NCI-H1417 treated with DMSO at 0.1 percent for 48 hours (cell line): Measurements from ENCODE around the gene LRRK1.

ENCODE experiments used
- DNase-seq: peaks from one replicate; lab custom pipeline; 2025; lab: John Stamatoyannopoulos, UW

The LRRK1 gene

GRCh38 chr15:101057841-101058407 is 138.8 kb downstream of the LRRK1 start:
- no peak for DNase-seq

DNA sequence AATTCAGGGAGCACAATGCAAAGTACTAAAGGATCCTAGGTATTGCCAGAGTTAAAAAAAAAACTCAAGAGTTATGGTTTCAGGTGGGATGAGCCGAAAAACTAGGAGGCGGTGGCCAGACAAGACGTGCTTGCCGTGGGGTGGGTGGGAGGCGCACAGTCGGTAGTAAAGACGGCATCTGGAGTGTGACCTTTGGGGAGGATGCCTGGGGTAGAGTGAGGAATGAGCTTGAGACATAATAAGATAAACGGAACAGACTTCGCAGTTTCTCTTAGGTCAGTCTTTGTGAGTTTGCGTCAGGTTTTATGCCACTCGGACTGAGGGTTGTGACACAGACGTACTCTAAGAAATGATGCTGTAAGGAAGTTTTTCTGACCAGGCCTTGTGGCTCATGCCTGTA is 139.6 kb downstream of the LRRK1 start:
- no peak for DNase-seq

- DNase-seq: no peak
Measured at GRCh38 chr15:101059381-101060341, 140.5 kb downstream of the LRRK1 start.

DNA sequence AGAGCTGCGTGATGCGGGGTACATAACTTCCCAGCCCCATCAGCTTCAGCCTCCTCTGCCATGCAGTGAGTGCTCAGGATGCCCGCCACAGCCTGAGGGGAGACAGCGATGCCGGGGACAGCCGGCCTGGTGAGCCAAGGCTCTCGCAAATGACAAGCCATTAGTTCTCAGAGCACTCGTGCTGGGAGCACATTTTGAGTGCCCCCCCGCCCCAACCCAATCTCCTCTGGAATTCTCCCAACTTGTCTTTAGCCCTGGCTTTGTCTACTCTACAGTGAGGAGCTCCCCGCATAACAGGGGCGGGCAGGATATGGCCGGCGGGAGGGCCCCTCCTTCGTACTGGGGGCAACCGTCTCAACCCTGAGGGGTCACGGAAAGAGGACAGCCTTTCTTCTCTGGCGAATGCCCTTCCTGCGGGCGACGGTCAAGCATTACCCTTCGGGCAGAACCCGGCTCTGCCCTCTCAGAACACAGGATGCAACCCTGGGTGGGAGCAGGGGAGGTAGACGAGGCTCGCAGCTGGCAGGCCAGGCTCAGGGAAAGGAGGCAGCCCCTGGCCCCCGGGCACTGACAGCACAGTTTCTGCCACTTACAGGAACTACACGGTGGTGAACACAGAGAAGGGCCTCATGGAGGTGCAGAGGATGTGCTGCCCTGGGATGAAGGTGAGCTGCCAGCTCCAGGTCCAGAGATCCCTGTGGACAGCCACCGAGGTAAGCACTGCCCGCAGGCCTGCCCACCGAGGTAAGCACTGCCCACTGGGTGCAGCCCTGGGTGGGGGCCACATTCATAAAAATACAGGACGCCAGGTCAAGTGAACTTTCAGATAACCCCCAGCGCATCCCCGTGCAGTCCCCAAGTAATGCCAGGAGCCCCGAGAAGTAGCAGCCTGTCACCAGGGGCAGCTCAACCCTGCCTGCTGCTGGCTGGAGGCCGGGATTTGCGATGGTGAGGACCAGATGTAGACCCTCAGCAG is 141.7 kb downstream of the LRRK1 start:
- no peak for DNase-seq

GRCh38 chr15:101062063-101062462 is 142.9 kb downstream of the LRRK1 start:
- DNase-seq: no peak

- DNase-seq: no peak
Measured at GRCh38 chr15:101062471-101063171, 143.5 kb downstream of the LRRK1 start.

GRCh38 chr15:101063212-101063611 is 144.1 kb downstream of the LRRK1 start:
- no peak for DNase-seq

- no peak for DNase-seq
Measured at GRCh38 chr15:101063891-101064794, 145.0 kb downstream of the LRRK1 start.

DNA sequence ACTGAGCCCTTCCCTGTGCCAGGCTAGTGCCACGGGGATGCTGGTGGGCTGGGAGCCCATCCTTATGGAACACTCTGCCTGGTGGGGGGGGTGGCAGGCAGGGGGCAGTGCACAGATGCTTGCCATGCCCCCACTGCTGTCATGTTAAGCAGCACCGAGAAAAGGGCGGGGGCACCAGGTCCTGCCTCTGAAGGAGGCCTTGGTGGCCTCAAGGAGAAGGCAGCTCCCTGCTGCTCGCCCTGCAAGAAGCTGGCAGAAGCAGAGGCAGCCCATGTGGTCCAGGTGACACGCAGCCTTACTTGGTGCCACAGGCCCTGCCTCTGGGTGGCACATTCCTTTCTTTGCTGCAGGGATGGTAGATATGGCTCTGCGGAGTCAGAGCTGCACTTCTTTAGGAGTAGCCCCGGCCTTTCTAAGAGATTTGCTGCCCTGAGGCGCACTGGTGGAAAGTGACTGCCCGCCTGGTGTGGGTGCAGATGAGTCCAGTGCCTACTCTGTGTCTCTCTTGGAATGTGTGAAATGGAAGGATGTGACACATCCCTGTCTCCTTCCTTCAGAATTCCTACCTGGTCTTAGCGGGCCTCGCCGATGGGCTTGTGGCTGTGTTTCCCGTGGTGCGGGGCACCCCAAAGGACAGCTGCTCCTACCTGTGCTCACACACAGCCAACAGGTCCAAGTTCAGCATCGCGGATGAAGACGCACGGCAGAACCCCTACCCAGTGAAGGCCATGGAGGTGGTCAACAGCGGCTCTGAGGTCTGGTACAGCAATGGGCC is 145.8 kb downstream of the LRRK1 start:
- DNase-seq: no peak

- no peak for DNase-seq
Measured at GRCh38 chr15:101065570-101066221, 146.5 kb downstream of the LRRK1 start.

DNA sequence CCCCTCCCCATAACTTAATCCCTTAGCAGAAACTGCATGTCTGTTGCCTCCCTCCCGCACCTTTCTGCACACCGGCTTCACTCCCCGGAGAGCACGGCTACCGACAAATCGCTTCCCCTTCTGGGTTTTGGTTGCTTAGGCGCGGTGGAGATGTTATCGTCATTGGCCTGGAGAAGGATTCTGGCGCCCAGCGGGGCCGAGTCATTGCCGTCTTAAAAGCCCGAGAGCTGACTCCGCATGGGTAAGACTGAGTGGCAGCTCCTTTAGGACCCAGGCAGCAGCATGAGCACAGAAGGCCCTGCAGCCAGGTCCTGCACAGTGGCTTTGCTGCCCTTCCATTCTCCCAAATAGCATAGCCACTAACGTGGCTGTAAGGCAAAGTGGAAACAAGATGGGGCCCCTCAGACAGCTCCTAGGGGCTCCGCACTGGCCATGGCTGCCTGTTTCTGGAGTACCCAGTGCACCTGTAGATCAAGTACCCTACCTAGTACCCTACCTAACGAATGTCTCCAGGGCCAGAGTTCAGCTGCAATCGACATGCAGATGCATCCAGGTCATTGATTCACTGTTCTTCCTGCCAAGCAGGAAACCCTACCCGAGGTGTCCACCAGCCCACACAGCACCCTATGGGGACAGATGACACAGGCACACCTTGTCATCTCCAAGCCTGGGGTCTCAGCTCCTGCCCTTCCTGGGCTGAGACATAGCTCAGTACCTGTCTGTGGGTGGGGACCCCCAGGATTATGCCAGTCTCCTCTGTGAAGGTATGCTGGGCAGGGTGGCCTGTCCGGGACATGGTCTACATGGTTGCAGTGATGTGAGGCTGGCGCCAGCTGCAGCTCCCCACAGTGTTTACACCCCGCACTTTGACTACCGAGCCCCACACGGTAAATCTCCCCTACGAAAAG is 147.6 kb downstream of the LRRK1 start:
- DNase-seq: no peak

DNA sequence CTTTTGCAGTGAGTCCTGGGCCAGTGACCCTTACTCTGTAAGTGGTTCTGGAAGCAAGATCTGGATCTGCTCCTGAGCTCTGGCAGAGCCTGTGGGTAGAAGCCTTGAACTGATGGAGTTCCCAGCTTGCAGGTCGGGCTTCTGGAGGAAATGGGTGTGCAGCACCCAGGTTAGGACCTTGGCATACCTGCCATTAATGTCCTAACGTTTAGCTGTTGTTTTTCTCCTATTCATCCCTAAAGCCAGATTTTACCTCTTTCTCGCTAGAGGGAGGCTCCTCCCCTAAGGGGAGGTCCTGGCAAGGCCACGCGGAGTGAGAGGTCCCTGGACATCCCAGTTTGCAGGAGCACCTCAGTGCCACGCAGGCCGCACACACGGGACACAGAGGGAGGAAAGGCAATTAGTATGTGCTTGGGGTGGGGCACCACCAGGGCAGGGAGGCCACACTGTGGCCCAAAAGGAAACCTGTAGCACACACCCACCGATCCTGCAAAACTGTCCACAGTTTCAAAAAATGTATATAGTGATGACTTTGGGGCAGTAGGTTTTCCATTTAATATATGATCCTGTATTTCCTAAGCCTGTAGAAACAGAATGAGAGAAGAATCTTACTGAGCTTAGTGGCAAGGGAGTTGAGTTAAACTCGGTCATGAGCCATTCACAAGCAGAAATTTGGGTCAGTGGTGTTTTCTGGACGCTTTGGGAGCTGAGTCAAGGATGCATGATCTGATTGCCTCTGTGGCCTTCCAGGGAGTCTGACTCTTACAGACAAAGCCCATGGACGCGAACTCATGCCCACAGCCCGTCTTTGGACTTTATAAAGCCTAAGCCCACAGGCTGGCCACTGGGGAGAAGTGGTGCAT is 148.7 kb downstream of the LRRK1 start:
- DNase-seq: no peak

DNA sequence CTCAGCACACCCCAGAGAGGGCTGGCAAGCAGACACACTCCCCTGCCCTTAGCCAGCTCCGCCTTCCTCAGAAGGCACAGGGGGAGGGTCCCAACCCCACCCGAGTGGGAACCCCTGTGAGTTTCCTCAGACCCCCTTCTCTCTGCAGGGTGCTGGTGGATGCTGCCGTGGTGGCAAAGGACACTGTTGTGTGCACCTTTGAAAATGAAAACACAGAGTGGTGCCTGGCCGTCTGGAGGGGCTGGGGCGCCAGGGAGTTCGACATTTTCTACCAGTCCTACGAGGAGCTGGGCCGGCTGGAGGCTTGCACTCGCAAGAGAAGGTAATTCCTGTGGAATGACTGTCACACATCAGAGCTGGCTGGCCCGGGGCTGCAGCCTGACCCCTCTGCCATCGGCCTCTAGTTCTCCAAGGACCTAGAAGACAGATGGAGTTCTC is 149.4 kb downstream of the LRRK1 start:
- DNase-seq: no peak

DNA sequence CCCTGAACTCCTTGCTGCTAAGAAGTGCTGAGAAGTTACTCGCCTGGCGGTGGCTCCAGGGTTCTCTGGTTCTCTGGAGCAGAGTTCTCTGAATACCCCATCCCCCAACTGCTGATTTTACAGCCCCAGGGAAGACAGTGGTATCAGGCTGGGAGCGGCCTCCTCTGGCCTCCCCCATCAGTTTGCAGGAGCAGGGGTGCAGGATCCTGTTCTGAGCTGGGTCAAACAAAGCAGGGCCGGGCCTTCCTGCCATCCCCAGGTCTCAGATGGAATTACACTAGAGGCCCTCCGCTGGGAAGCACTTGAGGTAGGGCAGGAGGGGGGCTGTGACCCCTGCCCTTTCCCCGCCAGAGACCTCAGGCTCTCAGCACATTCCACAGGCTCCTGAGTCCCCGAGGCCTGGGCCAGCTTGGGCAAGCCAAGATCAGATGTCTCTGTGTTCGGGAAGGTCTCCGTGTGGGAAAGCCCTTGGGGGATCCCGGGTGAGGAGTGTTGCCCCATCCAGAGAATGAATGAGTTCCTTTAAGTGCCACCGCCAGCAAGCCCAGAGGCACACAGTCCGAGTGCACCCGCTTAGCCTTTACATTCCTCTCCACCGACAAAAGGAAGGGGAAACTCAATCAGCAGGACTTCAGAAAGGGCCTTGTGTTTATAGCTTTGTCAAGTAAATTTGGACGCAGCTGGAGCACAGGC is 149.9 kb downstream of the LRRK1 start:
- no peak for DNase-seq

DNA sequence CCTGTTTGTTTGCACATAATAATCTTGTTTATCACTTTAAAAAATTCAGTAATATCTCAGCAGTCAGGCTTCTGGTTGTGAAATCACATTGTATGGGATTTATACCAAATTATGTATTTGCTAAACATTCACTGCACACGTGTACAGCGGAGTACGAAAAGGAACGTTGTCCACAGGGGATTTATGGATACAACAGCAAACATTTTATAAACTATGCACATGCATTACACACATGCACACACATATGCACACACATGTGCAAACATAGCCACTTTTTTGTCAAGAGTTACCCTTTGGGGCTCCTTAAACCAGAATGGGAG is 150.5 kb downstream of the LRRK1 start:
- DNase-seq: no peak

GRCh38 chr15:101070024-101070423 is 150.9 kb downstream of the LRRK1 start:
- no peak for DNase-seq
